Measurements from ENCODE around the gene NPIPA1.
"Not testable (repeated sequence)": the region's sequence is repeated elsewhere in the genome, so short reads cannot be mapped to it uniquely, and the experiment has no call there.

Gene NPIPA1

DNA sequence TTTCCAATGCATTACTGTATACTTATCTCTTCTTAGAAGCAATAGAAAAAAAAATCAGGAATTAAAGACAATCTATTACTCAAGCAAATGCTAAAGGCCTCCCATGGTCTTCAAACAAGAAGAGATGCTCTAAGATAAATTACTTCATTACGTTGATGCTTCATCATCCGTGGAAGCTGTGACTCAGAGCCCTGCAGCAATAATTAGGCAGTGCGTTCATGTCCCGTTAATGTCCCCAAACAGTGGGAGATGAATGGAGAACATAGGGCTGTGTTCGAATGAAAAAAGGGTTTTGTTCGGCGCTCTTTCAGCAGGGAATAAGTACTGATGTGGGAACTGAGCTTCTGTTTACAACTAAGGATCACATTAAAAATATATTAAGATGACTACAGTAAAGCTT lies 21.7 kb downstream of the NPIPA1 start:
- no peak overlapping the region for H3K27ac Mint-ChIP-seq
- DNase-seq (ENCODE audit: low spot score in 2 of 2) (no peak), ATAC-seq (ENCODE audit: low read depth) (no peak)
- H3K9me3 Mint-ChIP-seq, result peaks cover 4% of the 10 kb centered on the region
- H3K4me3 Mint-ChIP-seq, result no peak overlapping the region
- no peaks in the 10 kb centered on the region for H3K4me1 Mint-ChIP-seq
- peaks cover 8% of the 10 kb centered on the region for H3K27me3 Mint-ChIP-seq
- H3K36me3 Mint-ChIP-seq, result peaks cover 5% of the 10 kb centered on the region

DNA sequence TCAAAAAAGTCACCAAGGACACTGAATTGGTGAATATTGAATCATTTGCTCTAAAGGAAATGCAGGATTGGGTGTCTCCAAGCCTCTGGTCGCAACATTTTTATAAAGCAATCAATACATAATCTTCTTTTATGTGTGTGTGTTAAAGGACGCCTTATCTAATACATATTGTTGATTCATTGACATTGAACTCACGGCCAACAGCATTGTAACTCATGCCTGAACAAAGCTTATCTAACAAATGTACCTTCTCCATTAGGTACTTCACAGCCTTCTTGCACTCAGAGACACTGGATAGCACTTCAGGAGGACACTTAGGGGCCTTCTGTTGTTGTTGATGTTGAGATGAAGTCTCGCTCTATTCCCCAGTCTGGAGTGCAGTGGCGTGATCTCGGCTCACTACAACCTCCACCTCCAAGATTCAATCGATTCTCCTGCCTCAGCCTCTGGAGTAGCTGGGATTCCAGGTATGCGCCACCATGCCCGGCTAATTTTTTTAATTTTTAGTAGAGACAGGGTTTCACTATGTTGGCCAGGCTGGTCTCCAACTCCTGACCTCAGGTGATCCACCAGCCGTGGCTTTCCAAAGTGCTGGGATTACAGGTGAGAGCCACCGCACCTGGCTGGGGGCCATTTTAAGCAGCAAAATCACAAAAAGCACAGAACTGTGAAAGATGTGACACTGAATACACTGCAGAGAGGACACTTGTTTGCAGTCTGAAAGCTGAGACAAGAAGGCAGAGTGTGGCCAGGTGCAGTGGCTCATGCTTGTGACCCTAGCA lies 24.4 kb downstream of the NPIPA1 start:
- H3K4me3 Mint-ChIP-seq, result no peak overlapping the region
- no peak overlapping the region for H3K27ac Mint-ChIP-seq
- no peaks in the 10 kb centered on the region for H3K4me1 Mint-ChIP-seq
- no peak for ATAC-seq (ENCODE audit: low read depth)
- H3K9me3 Mint-ChIP-seq, result peaks cover 4% of the 10 kb centered on the region
- H3K36me3 Mint-ChIP-seq, result peaks cover 5% of the 10 kb centered on the region
- H3K27me3 Mint-ChIP-seq, result peaks cover 10% of the 10 kb centered on the region
- no peak for DNase-seq (ENCODE audit: low spot score in 2 of 2)

DNA sequence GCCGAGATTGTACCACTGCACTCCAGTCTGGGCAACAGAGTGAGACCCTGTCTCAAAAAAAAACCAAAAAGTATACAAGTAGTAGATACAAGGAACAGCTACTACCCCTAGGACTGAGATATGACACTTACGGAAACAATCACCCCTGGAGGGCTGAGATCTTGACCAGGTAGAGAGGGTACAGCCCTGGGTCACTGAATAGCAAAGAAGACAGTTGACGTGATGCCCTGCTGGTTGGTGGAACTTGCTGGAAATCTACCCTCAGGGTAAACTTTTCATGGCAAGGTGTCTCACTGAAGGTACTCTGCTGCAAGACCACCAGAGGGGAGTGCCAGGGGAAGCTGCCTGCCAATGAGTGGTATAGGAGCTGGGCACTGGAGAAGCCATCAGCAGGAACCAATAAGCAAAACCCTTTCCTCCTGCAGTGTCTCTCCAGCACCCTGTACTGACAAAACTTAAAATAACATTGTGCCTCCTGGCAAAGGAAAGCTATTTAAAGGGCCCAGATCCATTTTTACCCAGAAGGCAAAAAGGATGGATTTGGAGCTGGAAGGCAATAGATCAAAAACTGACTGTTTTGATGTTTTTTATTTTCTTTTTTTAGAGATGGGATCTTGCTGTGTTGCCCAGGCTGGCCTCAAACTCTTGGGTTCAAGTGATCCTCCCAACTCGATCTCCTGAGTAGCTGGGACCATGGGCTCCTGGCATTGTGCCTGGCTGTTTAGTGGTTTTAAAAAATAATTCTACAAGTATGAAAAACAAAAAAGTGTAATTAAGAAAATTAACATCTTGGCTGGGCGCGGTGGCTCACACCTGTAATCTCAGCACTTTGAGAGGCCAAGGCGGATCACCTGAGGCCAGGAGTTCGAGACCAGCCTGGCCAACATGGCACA lies 26.3 kb downstream of the NPIPA1 start:
- DNase-seq (ENCODE audit: low spot score in 2 of 2) (no peak), ATAC-seq (ENCODE audit: low read depth) (no peak)
- H3K27me3 Mint-ChIP-seq, result peaks cover 10% of the 10 kb centered on the region
- H3K4me3 Mint-ChIP-seq, result no peak overlapping the region
- H3K36me3 Mint-ChIP-seq, result peaks cover 5% of the 10 kb centered on the region
- no peaks in the 10 kb centered on the region for H3K4me1 Mint-ChIP-seq
- H3K9me3 Mint-ChIP-seq, result peaks cover 4% of the 10 kb centered on the region
- H3K27ac Mint-ChIP-seq, result no peak overlapping the region

DNA sequence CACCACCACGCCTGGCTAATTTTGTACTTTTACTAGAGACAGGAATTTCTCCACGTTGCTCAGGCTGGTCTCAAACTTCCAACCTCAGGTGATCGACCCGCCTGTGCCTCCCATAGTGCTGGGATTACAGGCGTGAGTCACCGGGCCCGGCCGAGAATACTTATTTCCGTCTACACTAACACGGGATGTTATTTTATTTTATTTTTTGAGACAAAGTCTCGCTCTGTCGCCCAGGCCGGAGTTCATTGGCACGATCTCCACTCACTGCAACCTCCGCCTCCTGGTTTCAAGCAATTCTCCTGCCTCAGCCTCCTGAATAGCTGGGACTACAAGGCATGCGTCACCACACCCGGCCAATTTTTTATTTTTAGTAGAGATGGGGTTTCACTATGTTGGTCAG lies 28.1 kb downstream of the NPIPA1 start:
- H3K27ac Mint-ChIP-seq, result no peak overlapping the region
- peaks cover 5% of the 10 kb centered on the region for H3K36me3 Mint-ChIP-seq

DNA sequence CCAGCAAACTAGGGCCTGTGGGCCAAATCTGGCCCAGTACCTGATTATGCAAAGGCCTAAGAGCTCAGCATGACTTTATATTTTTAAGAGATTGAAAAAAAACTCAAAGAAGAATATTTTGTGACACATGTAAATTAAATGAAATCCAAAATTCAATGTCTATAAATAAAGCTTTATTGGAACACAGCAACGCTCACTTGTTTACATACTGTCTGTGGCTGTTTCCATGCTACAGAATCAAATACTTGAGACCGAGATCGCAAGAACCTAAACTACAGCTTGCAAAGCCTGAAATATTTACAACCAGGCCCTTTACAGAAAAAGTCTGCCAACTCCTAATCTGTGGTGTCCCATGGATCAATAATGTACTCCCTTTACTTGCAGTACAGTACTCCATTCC lies 32.6 kb downstream of the NPIPA1 start:
- not testable (repeated sequence) for H3K4me3 Mint-ChIP-seq; H3K9me3 Mint-ChIP-seq; H3K4me1 Mint-ChIP-seq; DNase-seq (ENCODE audit: low spot score in 2 of 2); H3K27me3 Mint-ChIP-seq; ATAC-seq (ENCODE audit: low read depth); H3K36me3 Mint-ChIP-seq; H3K27ac Mint-ChIP-seq

More for the DNA sequence above, 28.1 kb downstream of the NPIPA1 start:
- Mint-ChIP-seq H3K27me3 (peaks cover 10% of the 10 kb centered on the region), H3K4me1 (no peaks in the 10 kb centered on the region), H3K4me3 (no peak overlapping the region), H3K9me3 (peaks cover 4% of the 10 kb centered on the region)
- no peak for DNase-seq (ENCODE audit: low spot score in 2 of 2)
- no peak for ATAC-seq (ENCODE audit: low read depth)

DNA sequence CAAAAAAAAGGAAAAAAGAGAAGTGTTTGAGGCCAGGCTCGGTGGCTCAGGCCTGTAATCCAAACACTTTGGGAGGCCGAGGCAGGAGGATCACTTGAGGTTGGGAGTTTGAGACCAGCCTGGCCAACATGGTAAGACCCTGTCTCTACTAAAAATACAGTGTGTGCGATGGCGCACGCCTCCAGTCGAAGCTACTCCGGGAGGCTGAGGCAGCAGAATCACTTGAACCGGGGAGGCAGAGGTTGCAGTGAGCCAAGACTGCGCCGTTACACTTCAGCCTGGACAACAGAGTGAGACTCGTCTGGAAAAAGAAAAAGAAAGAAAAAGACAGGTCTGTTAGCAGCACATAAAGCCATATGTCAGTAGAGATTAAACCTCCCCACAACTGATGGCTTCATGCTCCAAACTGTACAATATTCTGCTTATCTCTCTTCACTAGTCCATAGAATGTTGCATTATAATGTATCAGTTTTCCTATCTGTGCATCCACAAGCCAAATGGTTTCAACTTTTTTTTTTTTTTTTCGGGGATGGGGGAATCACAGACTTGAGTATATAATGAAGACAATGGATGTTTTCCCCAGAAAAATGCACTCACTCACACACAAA lies 34.5 kb downstream of the NPIPA1 start:
- not testable (repeated sequence) for H3K27me3 Mint-ChIP-seq; ATAC-seq (ENCODE audit: low read depth); H3K9me3 Mint-ChIP-seq; H3K27ac Mint-ChIP-seq; DNase-seq (ENCODE audit: low spot score in 2 of 2); H3K4me3 Mint-ChIP-seq; H3K36me3 Mint-ChIP-seq; H3K4me1 Mint-ChIP-seq

DNA sequence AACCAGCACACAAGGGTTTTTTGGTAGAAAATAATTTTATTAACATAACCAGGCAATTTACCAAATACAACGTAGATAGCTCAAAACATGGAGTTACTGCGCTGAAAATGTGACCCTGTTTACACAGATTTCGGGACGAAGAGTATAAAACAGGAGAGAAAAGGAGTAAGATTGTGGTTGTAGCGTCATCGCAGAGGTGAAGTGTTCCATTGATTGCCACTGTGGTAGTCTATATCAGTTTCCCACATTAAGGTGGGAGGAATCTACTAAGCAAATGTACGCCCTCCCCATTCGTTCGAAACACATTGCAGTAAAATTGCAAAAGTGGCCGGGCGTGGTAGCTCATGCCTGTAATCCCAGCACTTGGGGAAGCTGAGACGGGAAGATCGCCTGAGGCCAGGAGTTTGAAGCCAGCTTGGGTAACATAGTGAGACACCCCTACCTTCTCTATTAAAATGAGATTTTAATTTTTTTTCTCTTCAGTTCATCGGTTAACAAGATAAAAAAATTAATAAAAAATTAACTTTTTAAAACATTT lies 36.6 kb downstream of the NPIPA1 start:
- H3K9me3 Mint-ChIP-seq; H3K27me3 Mint-ChIP-seq; H3K36me3 Mint-ChIP-seq; ATAC-seq (ENCODE audit: low read depth); DNase-seq (ENCODE audit: low spot score in 2 of 2): not testable (repeated sequence)
- peak overlapping the region; percentile 89 for H3K27ac Mint-ChIP-seq
- H3K4me1 Mint-ChIP-seq, result peaks cover 16% of the 10 kb centered on the region
- H3K4me3 Mint-ChIP-seq, result peak overlapping the region; percentile 49

DNA sequence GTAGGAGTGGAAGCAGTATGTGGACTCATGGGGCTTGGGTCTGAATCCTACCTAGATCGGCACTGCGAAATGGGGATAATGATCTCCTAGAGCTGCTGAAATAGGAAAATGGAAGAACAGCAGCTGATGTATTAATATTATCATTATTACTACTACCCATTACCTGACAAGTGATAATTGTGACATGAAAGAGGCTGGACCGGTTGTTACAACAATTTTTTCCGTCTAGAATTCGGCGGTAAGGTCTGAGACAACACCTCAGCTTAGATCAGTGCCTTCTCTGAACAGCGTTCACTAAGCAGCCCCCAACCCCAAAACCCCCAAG lies 37.0 kb downstream of the NPIPA1 start:
- not testable (repeated sequence) for H3K9me3 Mint-ChIP-seq; ATAC-seq (ENCODE audit: low read depth); H3K27me3 Mint-ChIP-seq; H3K36me3 Mint-ChIP-seq; DNase-seq (ENCODE audit: low spot score in 2 of 2)
- Mint-ChIP-seq H3K27ac (peak overlapping the region; percentile 89), H3K4me3 (peak overlapping the region; percentile 87), H3K4me1 (peaks cover 16% of the 10 kb centered on the region)

DNA sequence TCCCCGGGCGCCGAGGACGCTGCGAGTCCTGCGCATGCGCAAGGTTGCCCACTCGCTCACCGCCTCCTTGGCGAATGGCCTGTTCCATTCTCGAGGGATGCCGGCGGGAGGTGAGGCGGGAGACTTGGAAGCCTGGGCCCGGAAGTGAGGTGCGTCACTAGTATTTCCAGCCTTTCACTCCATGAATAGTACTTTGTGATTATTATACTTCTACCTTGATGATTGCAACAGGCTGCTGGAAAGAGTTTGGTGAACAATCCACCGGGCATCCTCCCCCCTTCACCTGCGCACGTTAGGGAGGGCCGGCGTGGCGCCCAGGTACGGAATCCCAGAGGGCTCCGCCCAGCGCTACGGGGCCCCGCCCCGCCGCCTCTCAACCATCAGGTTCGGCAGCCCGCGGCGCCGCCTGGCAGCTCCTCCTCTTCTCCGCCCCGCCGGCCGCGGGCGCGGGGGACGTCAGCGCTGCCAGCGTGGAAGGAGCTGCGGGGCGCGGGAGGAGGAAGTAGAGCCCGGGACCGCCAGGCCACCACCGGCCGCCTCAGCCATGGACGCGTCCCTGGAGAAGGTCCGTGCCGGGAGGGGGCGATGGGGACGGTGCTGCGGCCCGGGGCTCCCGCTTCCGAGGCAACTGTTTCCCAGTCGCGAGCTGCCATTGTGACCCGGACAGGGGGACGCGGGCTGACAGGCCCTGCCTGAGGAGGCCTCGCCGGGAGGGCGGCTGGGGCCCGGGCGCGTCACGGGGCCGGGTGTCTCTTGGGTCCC lies 37.6 kb downstream of the NPIPA1 start, which contains the start of gene PDXDC1:
Gene PDXDC1 (plus strand): TSS at position 371 of the 762 bp plus-strand sequence. CDS start 174 bp downstream, at position 545.
- Mint-ChIP-seq H3K4me1 (peaks cover 16% of the 10 kb centered on the region), H3K27ac (peak within 1 kb of the TSS; percentile 89), H3K4me3 (peak within 1 kb of the TSS; percentile 90)
- not testable (repeated sequence) for H3K27me3 Mint-ChIP-seq, H3K9me3 Mint-ChIP-seq, H3K36me3 Mint-ChIP-seq
- ATAC-seq (ENCODE audit: low read depth) (peak; percentile 90), DNase-seq (ENCODE audit: low spot score in 2 of 2) (peak; percentile 98 to 99)

DNA sequence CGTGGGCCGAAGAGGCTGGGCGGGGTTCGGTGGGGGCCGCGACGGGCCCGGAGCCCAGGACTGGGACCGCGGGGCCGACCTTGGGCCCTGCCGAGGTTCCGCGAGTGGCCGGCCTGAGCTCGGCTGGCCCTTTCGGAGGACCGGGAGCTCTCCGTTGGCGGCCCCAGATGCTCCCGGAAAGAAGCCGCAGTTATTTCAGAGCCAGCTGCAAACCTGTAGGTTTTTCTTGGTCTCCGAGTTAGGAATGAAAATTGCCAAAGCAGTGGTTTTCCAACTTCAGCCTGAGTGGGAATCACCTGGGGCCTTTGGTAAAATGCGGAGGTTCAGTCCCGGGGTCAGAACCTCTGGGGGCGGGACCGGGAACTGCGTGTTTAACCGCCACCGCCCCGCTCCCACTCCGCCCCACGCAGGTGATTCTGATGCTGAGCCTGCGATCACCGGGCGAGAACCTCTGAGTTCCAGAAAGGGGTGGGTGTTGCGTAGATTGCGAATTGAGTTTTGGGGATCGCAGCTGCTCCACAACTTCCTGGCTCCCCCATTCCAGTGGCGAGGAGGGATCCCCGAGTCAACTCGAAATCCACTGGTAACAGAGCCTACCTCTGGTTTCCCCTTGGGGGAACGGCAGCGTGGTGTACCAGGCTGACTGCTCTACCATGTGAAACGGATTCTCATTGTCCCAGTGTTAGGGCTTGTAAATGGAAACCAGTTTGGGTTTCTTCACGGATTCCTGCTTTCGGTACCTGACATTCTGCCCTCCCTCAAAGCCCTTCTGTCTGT lies 38.4 kb downstream of the NPIPA1 start:
- ATAC-seq (ENCODE audit: low read depth), result peak; percentile 39
- Mint-ChIP-seq H3K4me1 (peaks cover 16% of the 10 kb centered on the region), H3K27ac (peak overlapping the region; percentile 89), H3K4me3 (peak overlapping the region; percentile 90)
- DNase-seq (ENCODE audit: low spot score in 2 of 2), result peak; percentile 59 to 65
- H3K36me3 Mint-ChIP-seq, H3K9me3 Mint-ChIP-seq, H3K27me3 Mint-ChIP-seq: not testable (repeated sequence)

DNA sequence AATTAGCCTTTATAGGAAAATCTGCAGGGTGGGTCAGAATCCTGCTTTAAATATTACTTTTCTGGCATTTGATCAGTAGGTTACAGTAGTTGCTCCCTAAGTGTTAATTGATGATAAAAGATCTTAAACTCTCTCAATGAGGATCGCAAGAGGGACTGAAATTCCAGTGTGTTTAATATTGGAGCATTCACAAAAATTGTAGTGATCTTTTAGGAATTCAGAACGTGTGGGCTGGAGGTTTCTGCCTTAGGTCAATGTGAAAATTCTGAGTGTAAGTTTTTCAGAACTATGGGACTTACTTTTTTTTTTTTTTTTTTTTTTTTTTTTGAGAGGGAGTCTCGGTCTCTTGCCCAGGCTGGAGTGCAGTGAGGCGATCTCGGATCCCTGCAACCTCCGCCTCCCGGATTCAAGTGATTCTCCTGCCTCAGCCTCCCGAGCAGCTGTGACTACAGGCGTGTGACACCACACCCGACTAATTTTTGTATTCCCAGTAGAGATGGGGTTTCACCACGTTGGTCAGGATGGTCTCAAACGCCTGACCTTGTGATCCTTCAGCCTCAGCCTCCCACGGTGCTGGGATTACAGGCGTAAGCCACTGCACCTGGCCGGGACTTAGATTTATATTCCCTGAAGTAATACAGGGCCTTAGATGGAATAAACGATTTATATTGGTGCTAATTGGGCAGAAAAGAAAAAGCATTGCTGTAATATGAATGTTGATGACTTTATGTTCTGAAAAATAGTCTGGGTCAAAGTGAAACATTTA lies 39.9 kb downstream of the NPIPA1 start:
- H3K36me3 Mint-ChIP-seq; H3K27me3 Mint-ChIP-seq; ATAC-seq (ENCODE audit: low read depth); H3K4me3 Mint-ChIP-seq; DNase-seq (ENCODE audit: low spot score in 2 of 2); H3K9me3 Mint-ChIP-seq: not testable (repeated sequence)
- Mint-ChIP-seq H3K27ac (peak overlapping the region; percentile 4), H3K4me1 (peaks cover 18% of the 10 kb centered on the region)

DNA sequence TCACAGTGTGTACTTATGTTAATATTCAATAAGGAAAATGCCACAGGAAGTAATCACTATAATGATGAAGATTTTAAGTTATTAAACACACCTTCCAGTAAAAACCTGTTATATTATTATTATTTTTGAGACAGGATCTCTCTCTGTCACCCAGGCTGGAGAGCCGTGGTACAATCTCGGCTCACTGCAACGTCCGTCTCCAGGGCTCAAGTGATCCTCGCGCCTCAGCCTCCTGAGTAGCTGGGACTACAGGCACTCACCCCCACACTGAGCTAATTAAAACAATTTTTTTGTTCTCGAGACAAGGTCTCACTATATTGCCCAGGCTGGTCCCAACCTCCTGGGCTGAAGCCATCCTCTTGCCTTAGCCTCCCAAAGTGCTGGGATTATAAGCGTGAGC lies 41.0 kb downstream of the NPIPA1 start:
- not testable (repeated sequence) for ATAC-seq (ENCODE audit: low read depth); H3K27ac Mint-ChIP-seq; H3K36me3 Mint-ChIP-seq; H3K9me3 Mint-ChIP-seq; H3K27me3 Mint-ChIP-seq; H3K4me3 Mint-ChIP-seq; DNase-seq (ENCODE audit: low spot score in 2 of 2)
- H3K4me1 Mint-ChIP-seq, result peaks cover 19% of the 10 kb centered on the region
